Liver (tissue), 9 donors: ENCODE measurements around the gene UBR3. TPM values are rescaled to one million over a fixed set of nuclear protein-coding genes. Genes with fewer than 3 reads are reported as not detected.

Experiments used
- DNase-seq: peaks from one replicate; pipeline ENCODE4 v3.0.0-alpha.2; 2017; ENCODE audit warnings: low spot score
- H3K27ac ChIP-seq, 2 donors: one replicate each; pipeline ENCODE4 v1.7.0; 2013; ENCODE audit warnings: inconsistent platforms in 2 of 2, low read length in 2 of 2, control low read depth in 1 of 2, low read depth in 1 of 2, mild to moderate bottlenecking in 1 of 2
- H3K27me3 ChIP-seq, 4 donors: one replicate each; pipeline versions ENCODE4 v1.6.1 to v1.7.0; 2013; ENCODE audit warnings: low read length in 3 of 4, inconsistent platforms in 1 of 4, mild to moderate bottlenecking in 1 of 4, moderate library complexity in 1 of 4; ENCODE audit not compliant: control insufficient read depth in 4 of 4, insufficient read depth in 4 of 4
- H3K36me3 ChIP-seq, 4 donors: one replicate each; pipeline versions ENCODE4 v1.6.1 to v1.7.0; 2013; ENCODE audit warnings: low read length in 3 of 4, mild to moderate bottlenecking in 3 of 4, low read depth in 1 of 4, moderate library complexity in 1 of 4; ENCODE audit not compliant: control insufficient read depth in 4 of 4, insufficient read depth in 3 of 4
- H3K4me1 ChIP-seq, 4 donors: one replicate each; pipeline versions ENCODE4 v1.6.1 to v1.7.0; 2013; ENCODE audit warnings: low read length in 3 of 4, mild to moderate bottlenecking in 3 of 4, moderate library complexity in 1 of 4; ENCODE audit not compliant: control insufficient read depth in 4 of 4, insufficient read depth in 4 of 4
- H3K4me3 ChIP-seq, 3 donors: one replicate each; pipeline versions ENCODE4 v1.6.1 to v1.7.0; 2013; ENCODE audit warnings: low read length in 3 of 3, control low read depth in 1 of 3, low read depth in 1 of 3, mild to moderate bottlenecking in 1 of 3
- H3K9ac ChIP-seq, 2 donors: one replicate each; pipeline ENCODE4 v1.7.0; 2013; ENCODE audit warnings: low read length in 2 of 2, mild to moderate bottlenecking in 2 of 2, moderate library complexity in 2 of 2, control low read depth in 1 of 2, low read depth in 1 of 2
- H3K9me3 ChIP-seq, 4 donors: one replicate each; pipeline versions ENCODE4 v1.6.1 to v1.7.0; 2013; ENCODE audit warnings: low read length in 3 of 4; ENCODE audit not compliant: control insufficient read depth in 4 of 4
- CTCF ChIP-seq: fragments of 150-350 bp; IDR thresholded peaks from 2 replicates; pipeline ENCODE4 v1.5.1; 2017; ENCODE audit warnings: improper control_type of control experiment, low read depth, low read length; ENCODE audit not compliant: missing input control
- EGR1 ChIP-seq, 2 donors: IDR thresholded peaks; 2 replicates each; pipeline ENCODE4 v1.6.1; 2016 to 2018; ENCODE audit warnings: antibody characterized with exemption in 2 of 2, low read depth in 2 of 2
- FOXA1 ChIP-seq: IDR thresholded peaks from 2 replicates; pipeline ENCODE4 v1.6.1; 2016; ENCODE audit warnings: antibody characterized with exemption
- FOXA2 ChIP-seq: IDR thresholded peaks from 2 replicates; pipeline ENCODE4 v1.6.1; 2016; ENCODE audit warnings: antibody characterized with exemption
- GABPA ChIP-seq, 2 donors: IDR thresholded peaks in 1 of 2; conservative IDR thresholded peaks in 1 of 2; 2 replicates each; pipeline ENCODE4 v1.6.1; 2016; ENCODE audit warnings: antibody characterized with exemption in 2 of 2, mild to moderate bottlenecking in 1 of 2, moderate library complexity in 1 of 2
- HNF4A ChIP-seq, 2 donors: conservative IDR thresholded peaks; 2 replicates each; pipeline ENCODE4 v1.6.1; 2016; ENCODE audit warnings: antibody characterized with exemption in 2 of 2, mild to moderate bottlenecking in 2 of 2
- JUND ChIP-seq, 2 donors: IDR thresholded peaks; 2 replicates each; pipeline ENCODE4 v1.6.1; 2016; ENCODE audit warnings: antibody characterized with exemption in 2 of 2
- REST ChIP-seq: IDR thresholded peaks from 2 replicates; pipeline ENCODE4 v1.6.1; 2016; ENCODE audit warnings: antibody characterized with exemption, mild to moderate bottlenecking
- RXRA ChIP-seq, 2 donors: IDR thresholded peaks; 2 replicates each; pipeline ENCODE4 v1.6.1; 2017 to 2018; ENCODE audit warnings: antibody characterized with exemption in 2 of 2, mild to moderate bottlenecking in 1 of 2
- SP1 ChIP-seq: IDR thresholded peaks from 2 replicates; pipeline ENCODE4 v1.6.1; 2018; ENCODE audit warnings: antibody characterized with exemption, mild to moderate bottlenecking
- TAF1 ChIP-seq: conservative IDR thresholded peaks from 2 replicates; pipeline ENCODE4 v1.6.1; 2016; ENCODE audit warnings: antibody characterized with exemption, mild to moderate bottlenecking
- WGBS: extraction: QIAGEN DNeasy Blood & Tissue Kit; methylation state at CpG from one replicate; pipeline ENCODE4 v1.1.7; 2013; 5-methylcytosine and 5-hydroxymethylcytosine counted together
- polyA plus RNA-seq, 2 donors: library from polyadenylated mRNA; stranded (reverse) in 1 of 2; unstranded in 1 of 2; fragments of 200-250 nt in 1 of 2; fragments of >200 nt in 1 of 2; fragmentation: Nextera tagmentation in 1 of 2; extraction: Ambion mirVana in 1 of 2; gene quantifications; one replicate each; pipeline versions ENCODE4 v1.2.1 to v1.2.3, GENCODE V29; 2013 to 2015
- total RNA-seq, 2 donors: library from RNA; depleted of rRNA; stranded (reverse); fragments of >200 nt; gene quantifications; one replicate each; pipeline ENCODE4 v1.2.3, GENCODE V29; 2014
- TF ChIP-seq, protein P1 (sequence below): IDR thresholded peaks from 2 replicates; pipeline ENCODE4 v1.6.1; 2016; ENCODE audit warnings: antibody characterized with exemption
- TF ChIP-seq, protein P2 (sequence below): IDR thresholded peaks from 2 replicates; pipeline ENCODE4 v1.6.1; 2016; ENCODE audit warnings: antibody characterized with exemption
- donor health status: healthy.
- donor health status: healthy.
- donor health status: healthy.
- donor health status: healthy.
- donor health status: healthy.

Gene UBR3
- total and polyA plus RNA-seq, 4 donors = 8.5 to 69.4 (median 28.4) TPM

DNA sequence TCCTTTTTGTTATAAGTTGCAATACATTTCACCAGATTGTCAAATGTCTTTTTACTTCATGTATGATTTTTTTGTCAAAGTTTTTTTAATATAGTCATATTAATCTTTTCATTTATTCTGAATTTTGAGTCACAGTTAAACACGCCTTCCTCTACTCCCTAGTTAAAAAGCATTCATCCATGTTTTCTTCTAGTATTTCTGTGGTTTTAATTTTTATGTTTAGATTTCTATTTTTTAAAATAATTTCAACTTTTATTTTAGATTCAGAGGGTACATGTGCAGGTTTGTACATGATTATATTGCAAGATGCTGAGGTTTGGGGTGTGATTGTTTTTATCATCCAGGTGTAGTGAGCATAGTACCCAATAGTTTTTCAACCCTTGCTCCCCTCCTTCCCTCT, 204.0 kb downstream of the UBR3 start:
- 97% methylated on average over 1 of the region's 1 CpG for WGBS
- no peak for DNase-seq
- Histone ChIP-seq H3K4me1 (peaks cover 0 to 4% (median 3%) of the 10 kb centered on the region in 4 donors), H3K27ac (no peak overlapping the region), H3K9me3 (peaks cover 0 to 2% (median 0%) of the 10 kb centered on the region in 4 donors), H3K36me3 (peaks cover 0 to 13% (median 1%) of the 10 kb centered on the region in 4 donors), H3K27me3 (no peaks in the 10 kb centered on the region), H3K9ac (no peak overlapping the region), H3K4me3 (no peak overlapping the region)
- TF ChIP-seq HNF4A (conservative IDR thresholded peaks at IDR 0.05) = no peak
- TF ChIP-seq GABPA (IDR thresholded peaks at IDR 0.05 in 1 of 2, conservative IDR thresholded peaks at IDR 0.05 in 1 of 2) = no peak
- no peak for TF ChIP-seq SP1
- no peak for TF ChIP-seq REST
- TF ChIP-seq TAF1 = no peak
- TF ChIP-seq CTCF = no peak
- TF ChIP-seq EGR1 (IDR thresholded peaks at IDR 0.05; ENCODE audit: low read depth in 2 of 2) = no peak
- TF ChIP-seq, protein P1, sequence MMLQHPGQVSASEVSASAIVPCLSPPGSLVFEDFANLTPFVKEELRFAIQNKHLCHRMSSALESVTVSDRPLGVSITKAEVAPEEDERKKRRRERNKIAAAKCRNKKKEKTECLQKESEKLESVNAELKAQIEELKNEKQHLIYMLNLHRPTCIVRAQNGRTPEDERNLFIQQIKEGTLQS = no peak
- no peak for TF ChIP-seq FOXA2
- no peak for TF ChIP-seq JUND (IDR thresholded peaks at IDR 0.05)
- TF ChIP-seq, protein P2, sequence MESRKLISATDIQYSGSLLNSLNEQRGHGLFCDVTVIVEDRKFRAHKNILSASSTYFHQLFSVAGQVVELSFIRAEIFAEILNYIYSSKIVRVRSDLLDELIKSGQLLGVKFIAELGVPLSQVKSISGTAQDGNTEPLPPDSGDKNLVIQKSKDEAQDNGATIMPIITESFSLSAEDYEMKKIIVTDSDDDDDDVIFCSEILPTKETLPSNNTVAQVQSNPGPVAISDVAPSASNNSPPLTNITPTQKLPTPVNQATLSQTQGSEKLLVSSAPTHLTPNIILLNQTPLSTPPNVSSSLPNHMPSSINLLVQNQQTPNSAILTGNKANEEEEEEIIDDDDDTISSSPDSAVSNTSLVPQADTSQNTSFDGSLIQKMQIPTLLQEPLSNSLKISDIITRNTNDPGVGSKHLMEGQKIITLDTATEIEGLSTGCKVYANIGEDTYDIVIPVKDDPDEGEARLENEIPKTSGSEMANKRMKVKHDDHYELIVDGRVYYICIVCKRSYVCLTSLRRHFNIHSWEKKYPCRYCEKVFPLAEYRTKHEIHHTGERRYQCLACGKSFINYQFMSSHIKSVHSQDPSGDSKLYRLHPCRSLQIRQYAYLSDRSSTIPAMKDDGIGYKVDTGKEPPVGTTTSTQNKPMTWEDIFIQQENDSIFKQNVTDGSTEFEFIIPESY = no peak
- no peak for TF ChIP-seq RXRA (IDR thresholded peaks at IDR 0.05)

DNA sequence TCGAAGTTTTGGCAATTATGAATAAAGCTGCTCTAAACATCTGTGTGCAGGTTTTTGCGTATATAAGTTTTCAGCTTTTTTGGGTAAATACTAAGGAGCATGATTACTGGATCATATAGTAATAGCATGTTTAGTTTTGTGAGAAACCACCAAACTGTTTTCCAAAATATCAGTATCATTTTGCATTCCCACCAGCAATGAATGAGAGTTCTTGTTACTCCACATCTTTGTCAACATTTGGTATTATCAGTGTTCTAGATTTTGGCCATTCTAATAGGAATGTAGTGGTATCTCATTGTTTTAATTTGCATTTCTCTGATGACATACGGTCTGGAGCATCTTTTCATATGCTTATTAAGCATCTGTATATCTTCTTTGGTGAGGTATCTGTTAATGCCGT, 207.3 kb downstream of the UBR3 start:
- Histone ChIP-seq H3K4me3 (no peak overlapping the region), H3K36me3 (peaks cover 0 to 13% (median 1%) of the 10 kb centered on the region in 4 donors), H3K27ac (no peak overlapping the region), H3K4me1 (peaks cover 0 to 12% (median 2%) of the 10 kb centered on the region in 4 donors), H3K9me3 (peaks cover 0 to 2% (median 0%) of the 10 kb centered on the region in 4 donors), H3K27me3 (no peaks in the 10 kb centered on the region), H3K9ac (no peak overlapping the region)
- no peak for DNase-seq
- 72% methylated on average over 4 of the region's 4 CpGs for WGBS
- TF ChIP-seq TAF1 (no peak), FOXA1 (no peak)
